Ramos (cell line): ENCODE measurements around the gene MCC.

Experiments used
- in situ Hi-C: fragments of 300-500 bp; cut with MboI; formaldehyde crosslinking; loops from one replicate; pipeline ENCODE4 v1.14.3; 2022; ENCODE audit warnings: low sequenced_read_pairs; ENCODE audit not compliant: unreplicated experiment

MCC gene

GRCh38 chr5:113487781-113488644 is at the start of gene MCC:
Gene MCC (minus strand): TSS chr5:113488453.
- in situ Hi-C loops, result no loop called here

GRCh38 chr5:113531481-113532159 is 43.4 kb upstream of the MCC start:
- in situ Hi-C loops, result no loop called here

GRCh38 chr5:113527746-113528145 is 39.5 kb upstream of the MCC start:
- in situ Hi-C loops, result no loop called here

- in situ Hi-C loops, result no loop called here
Measured at GRCh38 chr5:113526421-113526820, 38.2 kb upstream of the MCC start.

GRCh38 chr5:113524927-113525326 is 36.7 kb upstream of the MCC start:
- in situ Hi-C loops, result no loop called here

- in situ Hi-C loops, result no loop called here
Measured at GRCh38 chr5:113523168-113523567, 34.9 kb upstream of the MCC start.

- in situ Hi-C loops, result no loop called here
Measured at GRCh38 chr5:113520899-113521298, 32.6 kb upstream of the MCC start.

- in situ Hi-C loops, result no loop called here
Measured at GRCh38 chr5:113520429-113520828, 32.2 kb upstream of the MCC start.

- in situ Hi-C loops, result no loop called here
Measured at GRCh38 chr5:113519412-113519811, 31.2 kb upstream of the MCC start.

- in situ Hi-C loops, result no loop called here
Measured at GRCh38 chr5:113518884-113519283, 30.6 kb upstream of the MCC start.

GRCh38 chr5:113514289-113514635 is 26.0 kb upstream of the MCC start:
- in situ Hi-C loops, result no loop called here

- in situ Hi-C loops, result no loop called here
Measured at GRCh38 chr5:113513384-113514288, 25.4 kb upstream of the MCC start, which contains the start of gene YTHDC2. Gene YTHDC2 (plus strand): TSS chr5:113513694. CDS start chr5:113513896, 202 bp downstream.

GRCh38 chr5:113512341-113512740 is 24.1 kb upstream of the MCC start:
- in situ Hi-C loops, result no loop called here

GRCh38 chr5:113510836-113511451 is 22.7 kb upstream of the MCC start:
- in situ Hi-C loops, result no loop called here

GRCh38 chr5:113508756-113509155 is 20.5 kb upstream of the MCC start:
- in situ Hi-C loops, result no loop called here

GRCh38 chr5:113507601-113508000 is 19.3 kb upstream of the MCC start:
- in situ Hi-C loops, result no loop called here

GRCh38 chr5:113505181-113505580 is 16.9 kb upstream of the MCC start:
- in situ Hi-C loops, result no loop called here

- in situ Hi-C loops, result no loop called here
Measured at GRCh38 chr5:113503146-113503545, 14.9 kb upstream of the MCC start.

GRCh38 chr5:113502073-113502472 is 13.8 kb upstream of the MCC start:
- in situ Hi-C loops, result no loop called here

- in situ Hi-C loops, result no loop called here
Measured at GRCh38 chr5:113495422-113495841, 7.2 kb upstream of the MCC start.
